ENCODE data around the gene SPAM1.
"Not testable (repeated sequence)": the region's sequence is repeated elsewhere in the genome, so short reads cannot be mapped to it uniquely, and the experiment has no call there.

The SPAM1 gene

DNA sequence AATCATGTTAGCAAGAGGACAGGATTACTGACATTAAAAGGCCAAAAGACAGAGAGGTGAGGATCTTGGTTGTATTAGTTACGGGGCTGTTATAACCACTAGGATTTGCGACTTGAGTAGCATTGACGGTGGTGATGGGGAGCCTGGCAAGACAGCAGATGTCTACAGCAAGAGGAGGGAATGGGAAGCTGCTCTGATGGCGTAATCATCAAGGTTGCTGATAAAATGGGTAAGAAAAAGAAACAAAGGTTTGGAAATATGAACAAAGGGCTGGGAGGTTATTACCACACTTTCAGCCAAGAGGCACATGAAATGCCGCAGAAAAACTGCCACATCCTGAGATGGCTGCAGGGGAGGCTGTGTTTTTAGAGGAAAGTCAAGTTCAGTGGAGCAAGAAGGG lies 73.9 kb downstream of the SPAM1 start:
- no peak overlapping the region for H3K27ac ChIP-seq
- intact Hi-C loops (cut with DNase I; ENCODE audit: low total_unique reads): no loop called here
- no peaks in the 10 kb centered on the region for H3K27me3 ChIP-seq
- H3K9me3 ChIP-seq: peaks cover 0 to 9% (median 0%) of the 10 kb centered on the region in 3 donors
- no peaks in the 10 kb centered on the region for H3K4me1 ChIP-seq
- H3K36me3 ChIP-seq: no peaks in the 10 kb centered on the region
- H3K4me3 ChIP-seq: no peak overlapping the region
- DNase-seq: no peak
- TF ChIP-seq, protein P1, sequence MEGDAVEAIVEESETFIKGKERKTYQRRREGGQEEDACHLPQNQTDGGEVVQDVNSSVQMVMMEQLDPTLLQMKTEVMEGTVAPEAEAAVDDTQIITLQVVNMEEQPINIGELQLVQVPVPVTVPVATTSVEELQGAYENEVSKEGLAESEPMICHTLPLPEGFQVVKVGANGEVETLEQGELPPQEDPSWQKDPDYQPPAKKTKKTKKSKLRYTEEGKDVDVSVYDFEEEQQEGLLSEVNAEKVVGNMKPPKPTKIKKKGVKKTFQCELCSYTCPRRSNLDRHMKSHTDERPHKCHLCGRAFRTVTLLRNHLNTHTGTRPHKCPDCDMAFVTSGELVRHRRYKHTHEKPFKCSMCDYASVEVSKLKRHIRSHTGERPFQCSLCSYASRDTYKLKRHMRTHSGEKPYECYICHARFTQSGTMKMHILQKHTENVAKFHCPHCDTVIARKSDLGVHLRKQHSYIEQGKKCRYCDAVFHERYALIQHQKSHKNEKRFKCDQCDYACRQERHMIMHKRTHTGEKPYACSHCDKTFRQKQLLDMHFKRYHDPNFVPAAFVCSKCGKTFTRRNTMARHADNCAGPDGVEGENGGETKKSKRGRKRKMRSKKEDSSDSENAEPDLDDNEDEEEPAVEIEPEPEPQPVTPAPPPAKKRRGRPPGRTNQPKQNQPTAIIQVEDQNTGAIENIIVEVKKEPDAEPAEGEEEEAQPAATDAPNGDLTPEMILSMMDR (IDR thresholded peaks at IDR 0.05): no peak

DNA sequence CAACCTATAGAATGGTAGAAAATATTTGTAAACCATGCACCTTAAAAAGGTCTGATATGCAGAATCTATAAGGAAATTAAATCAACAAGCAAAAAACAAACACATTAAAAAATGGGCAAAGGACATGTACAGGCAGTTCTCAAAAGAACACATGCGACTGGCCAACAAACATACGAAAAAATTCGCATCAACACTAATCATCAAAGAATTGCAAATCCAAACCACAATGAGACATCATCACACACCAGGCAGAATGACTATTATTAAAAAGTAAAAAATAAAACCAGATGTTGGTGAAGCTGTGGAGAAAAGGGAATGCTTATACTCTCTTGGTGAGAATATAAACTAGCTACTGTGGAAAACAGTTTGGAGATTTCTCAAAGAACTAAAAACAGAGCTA lies 74.7 kb downstream of the SPAM1 start:
- TF ChIP-seq, protein P1 (IDR thresholded peaks at IDR 0.05): no peak
- DNase-seq: no peak
- Histone ChIP-seq H3K9me3 (peaks cover 0 to 9% (median 0%) of the 10 kb centered on the region in 3 donors), H3K4me1 (no peaks in the 10 kb centered on the region), H3K27ac (no peak overlapping the region), H3K4me3 (no peak overlapping the region), H3K27me3 (no peaks in the 10 kb centered on the region), H3K36me3 (no peaks in the 10 kb centered on the region)
- intact Hi-C loops (cut with DNase I; ENCODE audit: low total_unique reads): no loop called here

DNA sequence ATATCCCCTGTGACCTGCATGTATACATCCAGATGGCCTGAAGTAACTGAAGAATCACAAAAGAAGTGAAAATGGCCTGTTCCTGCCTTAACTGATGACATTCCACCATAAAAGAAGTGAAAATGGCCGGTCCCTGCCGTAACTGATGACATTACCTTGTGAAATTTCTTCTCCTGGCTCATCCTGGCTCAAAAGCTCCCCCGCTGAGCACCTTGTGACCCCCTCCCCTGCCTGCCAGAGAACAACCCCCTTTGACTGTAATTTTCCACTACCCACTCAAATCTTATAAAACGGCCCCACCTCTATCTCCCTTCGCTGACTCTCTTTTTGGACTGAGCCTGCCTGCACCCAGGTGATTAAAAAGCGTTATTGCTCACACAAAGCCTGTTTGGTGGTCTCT lies 83.3 kb downstream of the SPAM1 start:
- H3K4me3 ChIP-seq; H3K4me1 ChIP-seq; H3K27me3 ChIP-seq; DNase-seq; H3K36me3 ChIP-seq; H3K27ac ChIP-seq; intact Hi-C loops (cut with DNase I; ENCODE audit: low total_unique reads); H3K9me3 ChIP-seq: not testable (repeated sequence)

DNA sequence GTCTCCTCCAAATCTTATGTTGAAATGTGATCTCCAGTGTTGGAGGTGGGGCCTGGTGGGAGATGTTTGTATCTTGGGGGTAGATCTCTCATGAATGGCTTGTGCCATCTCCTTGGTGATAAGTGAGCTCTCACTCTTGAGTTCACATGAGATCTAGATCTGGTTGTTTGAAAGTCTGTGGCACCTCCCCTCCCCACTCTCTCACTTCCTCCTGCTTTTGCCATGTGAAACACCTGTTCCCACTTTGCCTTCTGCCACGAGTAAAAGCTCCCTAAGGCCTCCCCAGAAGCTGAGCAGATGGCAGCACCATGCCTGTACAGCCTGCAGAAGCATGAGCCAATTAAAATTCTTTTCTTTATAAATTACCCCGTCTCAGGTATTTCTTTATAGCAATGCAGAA lies 84.3 kb downstream of the SPAM1 start:
- H3K4me1 ChIP-seq: no peaks in the 10 kb centered on the region
- TF ChIP-seq, protein P1 (IDR thresholded peaks at IDR 0.05): no peak
- H3K27ac ChIP-seq: no peak overlapping the region
- no peaks in the 10 kb centered on the region for H3K36me3 ChIP-seq
- no peaks in the 10 kb centered on the region for H3K27me3 ChIP-seq
- H3K9me3 ChIP-seq: no peaks in the 10 kb centered on the region
- DNase-seq: no peak
- intact Hi-C loops (cut with DNase I; ENCODE audit: low total_unique reads): no loop called here
- no peak overlapping the region for H3K4me3 ChIP-seq

Data from tibial artery (tissue), 4 donors.